Vagina (tissue), 2 donors: ENCODE measurements around the gene MALT1.

ENCODE experiments used
- CTCF ChIP-seq, 3 experiments: fragments of 450-650 bp in 2 of 3; fragments of 200-600 bp in 1 of 3; sonication (generic) in 1 of 3; IDR thresholded peaks; one replicate each; pipeline ENCODE4 v1.5.1; 2017 to 2019; ENCODE audit warnings: antibody characterized with exemption in 3 of 3, mild to moderate bottlenecking in 2 of 3, moderate library complexity in 2 of 3
- POLR2A ChIP-seq, 2 donors: fragments of 450-650 bp; IDR thresholded peaks; one replicate each; pipeline ENCODE4 v1.6.1; 2017; ENCODE audit warnings: antibody characterized with exemption in 2 of 2, mild to moderate bottlenecking in 2 of 2, moderate library complexity in 2 of 2
- POLR2AphosphoS5 ChIP-seq, 2 donors: sonication (generic); formaldehyde crosslinking; IDR thresholded peaks; one replicate each; pipeline ENCODE4 v1.9.0; 2017; ENCODE audit warnings: antibody characterized with exemption in 2 of 2, mild to moderate bottlenecking in 2 of 2, low read depth in 1 of 2; ENCODE audit not compliant: insufficient read depth in 1 of 2

DNA sequence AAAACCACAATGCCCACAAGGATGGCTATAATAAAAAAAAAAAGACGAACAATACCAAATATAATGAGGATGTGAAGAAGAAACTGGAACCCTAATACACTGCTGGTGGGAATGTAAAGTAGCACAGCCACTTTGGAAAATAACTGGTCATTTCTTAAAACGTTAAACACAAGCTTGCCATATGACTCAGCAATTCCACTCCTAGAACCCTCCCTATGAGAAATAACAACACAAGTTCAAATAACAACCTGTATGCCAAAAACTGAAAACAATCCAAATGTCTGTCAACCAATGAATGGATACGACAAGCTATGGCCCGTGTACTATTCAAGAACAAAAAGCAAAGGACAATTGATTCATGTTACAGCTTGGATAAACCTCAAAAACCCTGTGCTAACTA lies 35.4 kb upstream of the MALT1 start:
- TF ChIP-seq CTCF (IDR thresholded peaks at IDR 0.05) (no peak), POLR2A (IDR thresholded peaks at IDR 0.05) (no peak), POLR2AphosphoS5 (IDR thresholded peaks at IDR 0.05; ENCODE audit: insufficient read depth in 1 of 2, low read depth in 1 of 2) (peak in 1 of 2 donors; percentile 85)
